ENCODE measurements around the gene APEH. TPM values are rescaled to one million over a fixed set of nuclear protein-coding genes. Genes with fewer than 3 reads are reported as not detected.

The APEH gene
- total and polyA plus RNA-seq, 9 of the 15 experiments (the other 6 are each of a cell fraction or from before 2014, with no cell fraction given): 70.9 to 177 (median 117) TPM

- TF ChIP-seq MNT (conservative IDR thresholded peaks at IDR 0.05): peak in 1 of 2 experiments; percentile 84; a peak in 2 of 4 replicates
These were observed 49.7 kb downstream of the APEH start, which contains the start of gene GMPPB (continued) for GRCh38 chr3:49723628-49724551.

GRCh38 chr3:49724586-49724985, 50.4 kb downstream of the APEH start:
- POLR2A ChIA-PET: interaction anchor here (0.6 to 1.4 kb wide), 7 partner anchors 7 to 78 kb away, joined by 3 to 6 read pairs (median 3); no protein-coding TSS in a partner anchor
- peak; percentile 20 for ATAC-seq
- WGBS (ENCODE audit: insufficient coverage, low coverage, missing lambda C conversion rate): 11% methylated on average over 5 of the region's 6 CpGs
- no TSS peak for BruUV-seq (replicated peaks)
- H3K9ac ChIP-seq (ENCODE audit: insufficient read depth in 1 of 2, low read depth in 2 of 2, low read length in 2 of 2): peak overlapping the region; percentile 95 to 96
- intact Hi-C loops (cut with micrococcal nuclease) (loop anchor here (5.0 kb wide), 1 partner anchor 113 kb away; no protein-coding TSS in a partner anchor), in situ Hi-C loops (cut with MboI) (no loop called here)
- H3K27ac ChIP-seq (ENCODE audit: extremely low read depth, low read depth, low read length): peak overlapping the region; percentile 91
- H3K4me3 ChIP-seq: peak overlapping the region; percentile 99
- H3K9me3 ChIP-seq (replicated peaks; ENCODE audit: control insufficient read depth, insufficient read depth, low read depth, low read length): no peaks in the 10 kb centered on the region
- H3K4me1 ChIP-seq (replicated peaks in 1 of 2; ENCODE audit: control insufficient read depth in 2 of 2, insufficient read depth in 2 of 2, low read length in 2 of 2): peaks cover 2 to 33% of the 10 kb centered on the region in 2 experiments; a peak in 4 of 5 replicates
- H3K27me3 ChIP-seq (ENCODE audit: control insufficient read depth in 2 of 2, insufficient read depth in 2 of 2, low read length in 2 of 2): no peaks in the 10 kb centered on the region
- peak overlapping the region; percentile 86; the same call in 1 of the 2 replicates for H2AFZ ChIP-seq (ENCODE audit: low read depth, low read length)
- DNase-seq (ENCODE audit: extremely low read depth in 1 of 4, low spot score in 3 of 4): peak in 1 of 4 experiments; percentile 32
- peaks cover 12% of the 10 kb centered on the region for H3K79me2 ChIP-seq (ENCODE audit: control insufficient read depth, insufficient read depth, low read length)
- no peaks in the 10 kb centered on the region for H3K9me1 ChIP-seq (ENCODE audit: control insufficient read depth, insufficient read depth, low read length)
- CTCF ChIA-PET (ENCODE audit: low intra/inter-chr PET ratio): no interaction called here
- 0 out of 2 replicates have a peak, but pooled peaks cover 3% of the 10 kb centered on the region for H4K20me1 ChIP-seq (replicated peaks; ENCODE audit: control insufficient read depth, insufficient read depth, low read length)
- H3K36me3 ChIP-seq (ENCODE audit: control insufficient read depth, insufficient read depth, low read length): peaks cover 62% of the 10 kb centered on the region; the same call in 2 of the 3 replicates
- peak overlapping the region; percentile 81 for H3K4me2 ChIP-seq (ENCODE audit: insufficient read depth, low read length)
- FAIRE-seq: no peak
- TF ChIP-seq ZNF592 (IDR thresholded peaks at IDR 0.05) (peak; percentile 64; the same call in 1 of the 2 replicates), ARID1B (IDR thresholded peaks at IDR 0.05) (0 out of 2 replicates have a peak, but pooled peaks have one; percentile 12)
